ENCODE results near the gene TMEM163.

Gene TMEM163

GRCh38 chr2:134452042-134452733 lies 266.6 kb downstream of the TMEM163 start:
- no peak for DNase-seq

DNA sequence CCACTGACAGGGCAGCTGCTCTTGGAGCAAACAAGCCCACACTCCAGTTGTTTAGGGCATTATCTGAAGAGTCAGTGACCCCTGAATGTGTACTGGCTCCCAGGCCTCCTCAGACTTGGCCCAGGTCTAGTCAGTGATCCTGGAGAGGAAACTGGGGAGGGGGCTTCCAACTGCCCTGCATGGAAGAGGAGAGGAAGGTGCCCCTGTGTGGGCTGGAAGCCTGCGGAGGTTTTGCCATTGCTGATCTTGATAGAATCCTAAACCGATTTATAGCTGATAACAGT lies 267.5 kb downstream of the TMEM163 start:
- no peak for DNase-seq

DNA sequence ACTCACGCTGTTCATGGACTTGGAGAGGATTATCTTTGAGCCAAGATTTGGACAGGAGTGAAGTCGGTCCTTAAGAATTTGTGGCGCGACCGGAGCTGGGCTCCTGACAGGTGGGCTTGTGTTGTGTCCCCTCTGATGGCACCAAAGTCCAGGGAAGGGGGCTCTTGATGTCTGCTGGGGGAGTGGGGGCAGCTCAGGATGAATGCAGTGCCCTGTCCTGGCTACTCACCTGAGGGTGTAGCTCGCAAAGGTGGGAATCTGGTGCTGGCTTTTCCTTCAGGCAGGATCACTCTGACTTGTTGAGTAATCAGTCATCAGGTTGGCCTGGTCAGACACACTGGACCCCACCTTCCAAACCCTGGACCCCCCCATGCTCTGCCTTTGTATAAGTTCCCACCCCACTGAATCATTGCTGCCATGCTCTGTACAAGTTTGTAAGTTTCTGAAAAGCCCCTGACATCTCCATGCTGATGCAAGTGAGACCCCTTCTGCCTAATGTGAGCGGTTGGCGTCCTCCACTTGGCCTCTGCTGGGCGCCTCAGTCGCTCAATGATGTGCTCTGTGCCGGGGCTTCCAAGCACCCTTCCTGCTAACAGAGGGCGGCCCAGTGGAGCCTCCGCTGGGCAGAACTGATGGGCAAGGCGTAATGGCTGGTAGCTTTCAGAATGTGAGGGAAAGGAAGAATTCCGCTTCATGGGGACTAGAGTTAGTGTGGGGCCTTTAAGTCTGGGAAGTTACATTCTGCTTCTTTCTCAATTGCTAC lies 268.9 kb downstream of the TMEM163 start:
- no peak for DNase-seq

- DNase-seq, result no peak
These were observed 269.6 kb downstream of the TMEM163 start for GRCh38 chr2:134449157-134449556.

DNA sequence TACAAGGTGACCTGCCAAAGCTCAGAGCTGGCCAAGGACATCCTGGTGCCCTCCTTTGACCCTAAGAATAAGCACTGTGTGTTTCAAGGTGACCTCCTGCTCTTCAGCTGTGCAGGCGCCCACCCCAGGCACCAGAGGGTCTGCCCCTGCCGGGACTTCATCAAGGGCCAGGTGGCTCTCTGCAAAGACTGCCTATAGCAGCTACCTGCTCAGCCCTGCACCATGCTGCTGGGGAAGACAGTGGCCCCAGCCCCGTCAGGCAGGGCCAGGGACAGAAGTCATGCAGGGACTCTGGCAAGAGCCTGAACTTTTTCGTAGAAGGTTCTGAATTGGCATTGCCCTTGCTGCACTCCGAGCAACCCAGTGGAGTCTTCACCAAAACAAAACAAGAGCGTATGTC lies 270.1 kb downstream of the TMEM163 start:
- DNase-seq, result no peak

- no peak for DNase-seq
These were observed 271.1 kb downstream of the TMEM163 start for GRCh38 chr2:134447669-134448068.

DNA sequence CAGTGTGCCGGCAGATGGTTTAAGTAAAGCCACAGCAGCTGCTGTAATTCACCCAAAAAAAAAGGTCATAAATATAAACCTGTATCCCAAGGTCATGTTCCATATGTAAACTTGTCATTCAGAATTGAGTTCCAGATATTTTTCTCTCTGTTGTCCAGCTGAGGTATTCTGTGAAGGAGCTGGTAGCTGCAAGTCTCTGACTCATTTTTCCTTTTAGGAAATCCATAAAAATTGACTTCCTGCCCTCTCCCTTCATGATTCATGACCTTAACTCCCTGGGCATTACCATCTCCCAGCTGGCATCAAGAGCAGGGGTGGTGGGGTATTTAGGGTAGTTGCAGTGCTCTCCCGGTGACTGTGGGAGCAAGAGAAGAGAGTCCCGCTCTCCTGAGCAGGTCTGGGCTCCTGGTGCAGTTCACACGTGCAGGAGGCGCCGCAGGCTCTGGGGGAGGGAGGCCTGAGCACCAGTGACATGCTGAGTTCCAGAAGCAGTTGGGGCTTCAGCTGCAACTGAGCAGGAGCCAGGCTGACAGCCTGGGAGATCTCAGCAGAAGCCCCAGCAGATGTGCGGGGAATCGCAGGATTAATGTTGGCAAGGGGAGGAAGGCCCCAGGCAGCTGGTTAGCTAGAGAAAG lies 272.3 kb downstream of the TMEM163 start:
- no peak for DNase-seq

DNA sequence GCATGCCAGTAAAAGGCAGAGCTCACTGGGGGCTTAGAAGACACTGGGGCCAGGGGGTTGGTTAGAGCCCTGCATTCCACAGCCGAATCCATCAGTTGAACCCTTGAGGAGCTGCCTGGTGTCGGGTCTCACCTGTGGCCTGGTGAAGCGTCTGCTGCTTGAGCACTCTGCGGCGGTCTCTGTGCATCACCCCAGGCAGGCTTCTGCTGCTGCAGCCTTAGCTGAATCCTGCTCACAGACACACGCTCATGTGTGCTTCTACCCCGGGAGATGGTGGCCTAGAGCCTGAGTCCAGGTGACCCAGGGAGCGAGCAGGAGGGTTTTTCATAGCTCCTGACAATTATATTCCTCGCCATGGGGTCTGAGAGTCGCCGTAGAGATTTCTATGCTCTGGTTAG lies 272.8 kb downstream of the TMEM163 start:
- DNase-seq, result no peak

DNA sequence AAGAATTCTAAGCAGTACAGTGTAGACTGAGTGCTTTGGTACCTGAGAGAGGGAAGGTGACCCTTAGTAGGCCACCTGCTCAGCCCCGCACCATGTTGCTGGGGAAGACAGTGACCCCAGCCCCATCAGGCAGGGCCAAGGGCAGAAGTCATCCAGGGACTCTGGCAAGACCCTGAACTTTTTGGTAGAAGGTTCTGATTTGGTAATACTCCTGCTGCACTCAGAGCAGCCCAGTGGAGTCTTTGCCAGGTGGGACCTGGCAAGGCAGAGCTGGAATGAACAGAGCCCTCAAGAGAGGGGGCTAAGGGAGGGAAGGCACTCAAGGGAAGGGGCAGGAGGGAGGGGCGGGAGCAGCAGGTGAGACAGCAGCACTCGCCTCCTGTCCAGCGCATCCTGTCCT lies 273.7 kb downstream of the TMEM163 start:
- no peak for DNase-seq

DNA sequence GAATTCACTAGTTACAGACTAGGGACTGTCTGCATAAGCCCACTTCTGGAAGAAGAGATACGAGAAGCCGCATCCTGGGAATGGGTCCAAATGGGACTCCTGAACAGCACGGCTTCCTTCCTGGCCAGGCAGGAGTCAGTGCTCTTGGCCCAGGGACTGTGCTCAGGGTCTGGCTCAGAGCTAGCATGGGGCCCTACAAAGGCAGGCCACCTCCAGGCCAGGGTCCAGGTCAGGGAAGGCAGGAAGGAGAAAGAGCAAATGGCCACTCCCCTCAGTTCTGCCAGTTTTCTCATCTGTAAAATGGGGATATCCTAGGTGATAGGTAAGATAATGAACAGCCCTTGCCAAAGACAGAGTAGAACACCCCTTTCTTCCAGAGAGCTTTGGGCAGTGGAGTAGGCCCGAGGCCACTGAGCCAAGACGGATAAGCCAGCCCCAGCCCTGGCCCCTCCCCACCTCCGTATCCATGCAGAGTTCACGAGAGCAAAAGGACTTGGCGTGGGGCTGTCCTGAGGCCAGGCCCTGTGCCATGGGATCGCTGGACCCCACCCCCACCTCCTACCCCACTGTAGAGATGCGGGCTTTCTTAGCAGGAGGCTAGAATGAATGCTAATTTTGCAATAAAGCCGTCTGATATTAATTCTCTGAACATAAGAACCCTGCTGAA lies 274.9 kb downstream of the TMEM163 start:
- no peak for DNase-seq

DNA sequence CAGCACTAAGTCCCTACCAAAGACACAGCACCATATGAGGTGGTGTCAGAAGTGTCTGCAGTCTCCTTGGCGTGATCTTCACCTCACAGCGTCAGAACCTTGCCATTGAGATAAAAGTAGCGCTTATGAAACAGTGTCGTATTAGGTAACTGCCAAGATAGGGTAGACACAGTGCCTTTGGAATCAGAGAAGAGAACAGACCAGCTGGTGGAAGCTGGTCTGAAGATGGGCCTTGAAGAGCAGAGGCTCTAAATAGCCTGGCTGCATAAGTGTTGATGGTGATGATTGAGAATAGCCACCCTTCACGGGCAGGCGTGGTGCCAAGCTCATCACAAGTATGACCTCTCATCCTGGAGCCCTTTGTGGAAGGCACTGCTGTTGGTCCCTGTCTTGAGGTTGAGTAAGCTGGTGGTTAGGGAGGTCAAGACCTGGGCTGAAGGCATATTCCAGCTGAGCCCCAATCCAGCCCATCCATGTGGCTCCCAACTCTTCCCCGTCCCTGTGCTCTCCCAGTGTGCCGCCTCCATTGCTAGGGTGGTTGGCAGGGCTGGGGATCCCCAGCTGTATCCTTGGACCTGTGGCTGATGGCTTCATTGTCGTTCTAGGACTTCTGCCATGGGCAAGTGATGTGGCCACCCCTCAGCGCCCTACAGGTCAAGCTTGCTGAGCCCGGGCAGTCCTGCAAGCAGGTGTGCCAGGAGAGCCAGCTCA lies 277.5 kb downstream of the TMEM163 start:
- DNase-seq, result no peak

- no peak for DNase-seq
These were observed 278.4 kb downstream of the TMEM163 start for GRCh38 chr2:134440336-134440909.

- no peak for DNase-seq
These were observed 280.4 kb downstream of the TMEM163 start for GRCh38 chr2:134438371-134438770.

- DNase-seq, result no peak
These were observed 282.1 kb downstream of the TMEM163 start for GRCh38 chr2:134436706-134437105.

- DNase-seq, result no peak
These were observed 282.9 kb downstream of the TMEM163 start for GRCh38 chr2:134435936-134436335.

- DNase-seq, result no peak
These were observed 283.3 kb downstream of the TMEM163 start for GRCh38 chr2:134435505-134435904.

- no peak for DNase-seq
These were observed 284.8 kb downstream of the TMEM163 start for GRCh38 chr2:134433979-134434378.

GRCh38 chr2:134433469-134433868 lies 285.3 kb downstream of the TMEM163 start:
- DNase-seq, result no peak

GRCh38 chr2:134432435-134432883 lies 286.3 kb downstream of the TMEM163 start:
- no peak for DNase-seq

DNA sequence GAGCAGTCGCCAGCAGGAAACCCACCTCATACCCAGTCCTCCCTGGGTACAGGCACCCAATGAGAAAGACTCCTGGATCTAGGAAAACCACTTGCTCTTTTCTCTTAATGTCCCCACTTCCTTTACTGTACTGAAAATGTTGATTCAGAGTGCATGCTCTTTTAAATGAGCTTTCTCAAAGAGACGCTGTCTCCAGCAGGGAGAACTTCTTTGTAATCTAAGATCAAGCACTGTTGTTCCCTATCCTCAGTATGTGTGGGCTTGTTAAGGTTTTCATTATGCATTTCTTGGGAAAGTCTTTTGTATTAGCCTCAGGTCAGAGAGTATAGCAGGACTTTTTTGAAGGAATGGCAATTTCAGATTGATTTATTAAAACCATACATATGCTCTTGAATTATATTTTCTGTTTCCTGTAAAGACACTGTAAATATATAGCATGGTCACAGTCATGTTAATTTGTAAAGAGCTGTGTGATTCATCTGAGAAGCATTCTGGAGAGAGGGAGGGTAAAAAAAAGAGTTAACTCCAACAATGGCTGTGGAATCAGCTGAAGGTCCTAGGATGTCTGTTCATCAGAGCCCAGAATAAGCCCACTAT lies 286.9 kb downstream of the TMEM163 start:
- DNase-seq, result no peak

GRCh38 chr2:134429886-134430285 lies 288.9 kb downstream of the TMEM163 start:
- no peak for DNase-seq

- no peak for DNase-seq
These were observed 292.1 kb downstream of the TMEM163 start for GRCh38 chr2:134426721-134427120.
